H1 (cell line): ENCODE measurements around the gene KLK12. TPM values are rescaled to one million over a fixed set of nuclear protein-coding genes. Genes with fewer than 3 reads are reported as not detected.

Experiments used
- CTCF ChIA-PET: fragments of 300-600 bp; sonication (Branson Sonifier 250); formaldehyde crosslinking; loops from one replicate; lab custom pipeline; 2021; ENCODE audit not compliant: partially characterized antibody; lab: Charles Lee
- POLR2A ChIA-PET: fragments of 300-600 bp; sonication (Branson Sonifier 250); formaldehyde crosslinking; loops from one replicate; lab custom pipeline; 2021; ENCODE audit warnings: inconsistent platforms; ENCODE audit not compliant: partially characterized antibody; lab: Charles Lee
- DNase-seq, 2 experiments: peaks; one replicate each; pipeline versions ENCODE4 v3.0.0 to v3.0.0-alpha.2; 2010 to 2022; ENCODE audit warnings: low spot score in 2 of 2, low read depth in 1 of 2, mixed read lengths in 1 of 2
- FAIRE-seq: peaks from 2 replicates; lab custom pipeline; 2011; peaks lifted over from hg19 to GRCh38; lab: Jason Lieb, UNC
- H2AFZ ChIP-seq: 2 replicates; pipeline ENCODE4 v1.8.1; 2012; ENCODE audit warnings: low read length, inconsistent platforms
- H2AK5ac ChIP-seq: 2 replicates; pipeline ENCODE4 v1.6.1; 2013; ENCODE audit warnings: low read depth, low read length
- H2BK120ac ChIP-seq: replicated peaks from 2 replicates; pipeline ENCODE3; 2013; ENCODE audit warnings: low read depth, low read length, inconsistent platforms
- H2BK12ac ChIP-seq: 2 replicates; pipeline ENCODE4 v1.6.1; 2013; ENCODE audit warnings: low read depth, low read length
- H2BK15ac ChIP-seq: 2 replicates; pipeline ENCODE4 v1.6.1; 2013; ENCODE audit warnings: low read length
- H2BK20ac ChIP-seq: 2 replicates; pipeline ENCODE4 v1.6.1; 2013; ENCODE audit warnings: low read length
- H2BK5ac ChIP-seq: 2 replicates; pipeline ENCODE4 v1.6.1; 2013; ENCODE audit warnings: low read depth, low read length
- H3K14ac ChIP-seq: 2 replicates; pipeline ENCODE4 v1.6.1; 2013; ENCODE audit warnings: inconsistent platforms; ENCODE audit not compliant: insufficient read length
- H3K18ac ChIP-seq: 2 replicates; pipeline ENCODE4 v1.6.1; 2013; ENCODE audit warnings: low read length; ENCODE audit errors: extremely low read depth
- H3K23ac ChIP-seq: 2 replicates; pipeline ENCODE4 v1.6.1; 2013; ENCODE audit warnings: inconsistent platforms; ENCODE audit not compliant: insufficient read length
- H3K23me2 ChIP-seq: 2 replicates; pipeline ENCODE4 v1.6.1; 2013; ENCODE audit warnings: low read depth, low read length
- H3K27ac ChIP-seq: 2 replicates; pipeline ENCODE4 v1.6.1; 2011; ENCODE audit warnings: low read depth, low read length, inconsistent platforms
- H3K27me3 ChIP-seq, 4 experiments: replicated peaks in 1 of 4; 1 replicate in 1 of 4; 2 replicates in 3 of 4; pipeline versions ENCODE4 v1.6.1 to v1.8.1; 2011 to 2013; ENCODE audit warnings: low read length in 3 of 4, mild to moderate bottlenecking in 3 of 4, inconsistent platforms in 2 of 4, mixed read lengths in 2 of 4, moderate library complexity in 1 of 4; ENCODE audit not compliant: control insufficient read depth in 3 of 4, insufficient read depth in 3 of 4; ENCODE audit errors: extremely low read depth in 1 of 4
- H3K36me3 ChIP-seq, 4 experiments: 2 replicates each; pipeline versions ENCODE4 v1.6.1 to v1.8.1; 2011 to 2013; ENCODE audit warnings: mild to moderate bottlenecking in 4 of 4, low read length in 3 of 4, moderate library complexity in 2 of 4, control low read depth in 1 of 4, inconsistent platforms in 1 of 4; ENCODE audit not compliant: insufficient read depth in 4 of 4, control insufficient read depth in 2 of 4
- H3K4ac ChIP-seq: replicated peaks from 2 replicates; pipeline ENCODE3; 2013; ENCODE audit warnings: low read length, low read depth, mixed read lengths, inconsistent platforms; ENCODE audit not compliant: insufficient read length
- H3K4me1 ChIP-seq, 4 experiments: replicated peaks in 1 of 4; 1 replicate in 1 of 4; 2 replicates in 3 of 4; pipeline versions ENCODE4 v1.6.1 to v1.8.1; 2011 to 2013; ENCODE audit warnings: low read length in 3 of 4, inconsistent platforms in 2 of 4, mixed read lengths in 1 of 4; ENCODE audit not compliant: insufficient read depth in 4 of 4, control insufficient read depth in 3 of 4
- H3K4me2 ChIP-seq, 2 experiments: 2 replicates each; pipeline versions ENCODE4 v1.6.1 to v1.8.1; 2011 to 2013; ENCODE audit warnings: low read depth in 2 of 2, low read length in 2 of 2, control low read depth in 1 of 2, inconsistent platforms in 1 of 2, mild to moderate bottlenecking in 1 of 2; ENCODE audit not compliant: insufficient read depth in 1 of 2
- H3K4me3 ChIP-seq, 4 experiments: fragments of 200-600, 300-600 bp in 1 of 4; sonication (generic), shearing (Covaris generic), sonication (Bioruptor Twin) in 1 of 4; 2 replicates each; pipeline versions ENCODE4 v1.5.1 to v1.8.1; 2011 to 2016; ENCODE audit warnings: low read length in 4 of 4, low read depth in 3 of 4, control low read depth in 2 of 4, inconsistent platforms in 2 of 4, mild to moderate bottlenecking in 2 of 4, mixed read lengths in 1 of 4, moderate library complexity in 1 of 4; ENCODE audit not compliant: insufficient read depth in 2 of 4; ENCODE audit errors: extremely low read depth in 1 of 4
- H3K56ac ChIP-seq: replicated peaks from 2 replicates; pipeline ENCODE3; 2013; ENCODE audit warnings: low read depth, mild to moderate bottlenecking, mixed read lengths, low read length, inconsistent platforms; ENCODE audit not compliant: insufficient read length
- H3K79me1 ChIP-seq: 2 replicates; pipeline ENCODE4 v1.6.1; 2013; ENCODE audit warnings: low read depth, low read length, control low read depth
- H3K79me2 ChIP-seq, 2 experiments: 2 replicates each; pipeline versions ENCODE4 v1.6.1 to v1.8.1; 2012 to 2013; ENCODE audit warnings: low read length in 2 of 2, mild to moderate bottlenecking in 2 of 2, inconsistent platforms in 1 of 2; ENCODE audit not compliant: insufficient read depth in 2 of 2, control insufficient read depth in 1 of 2
- H3K9ac ChIP-seq, 4 experiments: replicated peaks in 1 of 4; 1 replicate in 1 of 4; 2 replicates in 3 of 4; pipeline versions ENCODE4 v1.6.1 to v1.8.1; 2011 to 2013; ENCODE audit warnings: low read depth in 3 of 4, low read length in 3 of 4, control low read depth in 2 of 4, mild to moderate bottlenecking in 2 of 4, moderate library complexity in 2 of 4, inconsistent platforms in 1 of 4; ENCODE audit errors: extremely low read depth in 1 of 4
- H3K9me3 ChIP-seq, 2 experiments: 2 replicates each; pipeline versions ENCODE4 v1.6.1 to v1.8.1; 2012 to 2013; ENCODE audit warnings: mild to moderate bottlenecking in 2 of 2, moderate library complexity in 2 of 2, control low read depth in 1 of 2, inconsistent platforms in 1 of 2, low read depth in 1 of 2, low read length in 1 of 2, mixed read lengths in 1 of 2; ENCODE audit not compliant: insufficient read depth in 2 of 2
- H4K20me1 ChIP-seq, 2 experiments: replicated peaks in 1 of 2; 2 replicates each; pipeline versions ENCODE3 to v1.8.1; 2011 to 2013; ENCODE audit warnings: inconsistent platforms in 2 of 2, low read length in 2 of 2, mild to moderate bottlenecking in 1 of 2; ENCODE audit not compliant: insufficient read depth in 2 of 2, control insufficient read depth in 1 of 2
- H4K5ac ChIP-seq: 2 replicates; pipeline ENCODE4 v1.6.1; 2013; ENCODE audit warnings: low read length, low read depth, mixed read lengths, inconsistent platforms; ENCODE audit not compliant: insufficient read length
- H4K8ac ChIP-seq: 2 replicates; pipeline ENCODE4 v1.8.0; 2013; ENCODE audit warnings: mild to moderate bottlenecking, moderate library complexity, low read length, inconsistent platforms; ENCODE audit not compliant: insufficient read depth; ENCODE audit errors: extremely low read depth
- H4K91ac ChIP-seq: replicated peaks from 2 replicates; pipeline ENCODE3; 2013; ENCODE audit warnings: low read length, mixed read lengths, inconsistent platforms; ENCODE audit not compliant: insufficient read length
- CBX5 ChIP-seq: fragments of 300-800, 300-1000 bp; sonication (generic); IDR thresholded peaks from 2 replicates; pipeline ENCODE4 v1.7.1; 2016; ENCODE audit warnings: antibody characterized with exemption, low read length, low read depth
- CTCF ChIP-seq, 3 experiments: IDR thresholded peaks; 1 replicate in 2 of 3; 2 replicates in 1 of 3; pipeline versions ENCODE4 v1.5.1 to v1.6.1; 2011; ENCODE audit warnings: low read length in 3 of 3, mild to moderate bottlenecking in 3 of 3, inconsistent platforms in 2 of 3, low read depth in 1 of 3, moderate library complexity in 1 of 3; ENCODE audit not compliant: insufficient read depth in 1 of 3; ENCODE audit errors: control extremely low read depth in 1 of 3
- SP4 ChIP-seq: IDR thresholded peaks from 2 replicates; pipeline ENCODE4 v1.6.1; 2012; ENCODE audit warnings: low read length, inconsistent platforms
- WGBS, 2 experiments: shearing (Covaris generic) in 1 of 2; methylation state at CpG; one replicate each; pipeline versions ENCODE4 v1.1.6 to v1.1.7; 2013 to 2015; ENCODE audit warnings: low lambda C conversion rate in 2 of 2, mixed read lengths in 2 of 2, inconsistent platforms in 1 of 2, low coverage in 1 of 2, missing lambda C conversion rate in 1 of 2; ENCODE audit not compliant: insufficient replicate concordance in 2 of 2, insufficient coverage in 1 of 2, insufficient read length in 1 of 2; ENCODE audit errors: extremely low coverage in 1 of 2, missing lambda C conversion rate in 1 of 2; 5-methylcytosine and 5-hydroxymethylcytosine counted together
- polyA plus RNA-seq, 7 experiments: library from polyadenylated mRNA; depleted of rRNA in 3 of 7; stranded (reverse) in 5 of 7; unstranded in 2 of 7; fragments of >200 nt in 5 of 7; fragments of 200-250 nt in 2 of 7; gene quantifications; 1 replicate in 5 of 7; 2 replicates in 1 of 7; 4 replicates in 1 of 7; pipeline versions ENCODE4 v1.2.1 to v1.2.3, GENCODE V29; 2011 to 2013; ENCODE audit warnings: missing spikeins in 2 of 7, mixed read lengths in 2 of 7
- total RNA-seq: library from RNA; stranded (reverse); fragmentation: NEBNext Ultra II Directional; extraction: Animal tissue kit (Norgen Biotek cat#: 25700); gene quantifications from 2 replicates; pipeline ENCODE4 v1.2.1, GENCODE V29; 2021

The KLK12 gene
- total and polyA plus RNA-seq, 2 of the 8 experiments (the other 6 are each of a cell fraction or from before 2014, with no cell fraction given): 0.24 TPM; not detected in 1

GRCh38 chr19:51012661-51013190 is 22.1 kb downstream of the KLK12 start:
- no peak overlapping the region for H2AK5ac ChIP-seq
- H3K14ac ChIP-seq: no peak overlapping the region
- H3K9ac ChIP-seq: no peak overlapping the region
- H3K4ac ChIP-seq: no peak overlapping the region
- H2BK5ac ChIP-seq: no peak overlapping the region
- no peak overlapping the region for H2BK12ac ChIP-seq
- no peak overlapping the region for H3K18ac ChIP-seq
- no peak overlapping the region for H2BK120ac ChIP-seq
- H3K4me3 ChIP-seq: no peak overlapping the region
- peaks cover 9% of the 10 kb centered on the region; the same call in 1 of the 2 replicates for H3K23me2 ChIP-seq
- H3K23ac ChIP-seq: no peak overlapping the region
- TF ChIP-seq CTCF (IDR thresholded peaks at IDR 0.05; ENCODE audit: control extremely low read depth in 1 of 3, insufficient read depth in 1 of 3, low read depth in 1 of 3, low read length in 3 of 3) (no peak), SP4 (no peak), CBX5 (no peak)
- no peak overlapping the region for H4K91ac ChIP-seq
- no peaks in the 10 kb centered on the region for H3K79me2 ChIP-seq
- FAIRE-seq (no peak), DNase-seq (no peak)
- WGBS, 2 experiments: 77% methylated on average over 12 of the region's 12 CpGs; no CpG with 5 or more reads in 1 of the 2 experiments
- CTCF ChIA-PET: interaction anchor here (0.7 to 3.5 kb wide), 8 partner anchors 11 to 90 kb away, joined by 3 to 18 read pairs (median 4); partner anchors contain the start of gene KLK8
- no peak overlapping the region for H3K27ac ChIP-seq
- no peaks in the 10 kb centered on the region; a peak in 1 of 7 replicates for H3K4me1 ChIP-seq
- H2BK20ac ChIP-seq: no peak overlapping the region
- no peaks in the 10 kb centered on the region for H3K9me3 ChIP-seq
- no peak overlapping the region for H4K8ac ChIP-seq
- H3K4me2 ChIP-seq: no peak overlapping the region
- H3K36me3 ChIP-seq: no peaks in the 10 kb centered on the region
- no peaks in the 10 kb centered on the region for H3K79me1 ChIP-seq
- H3K56ac ChIP-seq: no peak overlapping the region
- POLR2A ChIA-PET: no interaction called here
- H4K5ac ChIP-seq: no peak overlapping the region
- no peak overlapping the region for H2AFZ ChIP-seq
- no peak overlapping the region for H2BK15ac ChIP-seq
- no peaks in the 10 kb centered on the region for H4K20me1 ChIP-seq
- H3K27me3 ChIP-seq: peaks cover 0 to 9% (median 7%) of the 10 kb centered on the region in 4 experiments; a peak in 5 of 7 replicates
